Epithelial cell of prostate (primary cell): ENCODE measurements around the gene SH3BP2.
A peak's percentile ranks its signal among the peaks of the same experiment; 100 is the strongest.

Source experiments
- DNase-seq: peaks from one replicate; pipeline ENCODE4 v3.0.0-alpha.2; 2011; ENCODE audit warnings: low read depth, low spot score
- H3K27ac ChIP-seq: fragments of 450-650 bp; 2 replicates; pipeline ENCODE4 v1.5.1; 2017; ENCODE audit warnings: mild to moderate bottlenecking

Gene SH3BP2

GRCh38 chr4:2789793-2790582 is 2.9 kb upstream of the SH3BP2 start:
- H3K27ac ChIP-seq, result no peak overlapping the region

GRCh38 chr4:2790583-2791517 is 2.0 kb upstream of the SH3BP2 start:
- DNase-seq, result no peak
- H3K27ac ChIP-seq, result no peak overlapping the region

More at GRCh38 chr4:2789793-2790582, 2.9 kb upstream of the SH3BP2 start:
- DNase-seq, result no peak

- H3K27ac ChIP-seq, result no peak overlapping the region
- no peak for DNase-seq
Measured at GRCh38 chr4:2791518-2792395, 1.1 kb upstream of the SH3BP2 start.

GRCh38 chr4:2792396-2792710 is 532 bp upstream of the SH3BP2 start:
- DNase-seq, result no peak
- no peak overlapping the region for H3K27ac ChIP-seq

- no peak for DNase-seq
- peak overlapping the region; percentile 83 for H3K27ac ChIP-seq
Measured at GRCh38 chr4:2793586-2794485, 951 bp downstream of the SH3BP2 start.

- no peak for DNase-seq
- H3K27ac ChIP-seq, result peak overlapping the region; percentile 83
Measured at GRCh38 chr4:2794486-2795299, 1.8 kb downstream of the SH3BP2 start.

- no peak for DNase-seq
- peak overlapping the region; percentile 83 for H3K27ac ChIP-seq
Measured at GRCh38 chr4:2795300-2795892, 2.5 kb downstream of the SH3BP2 start.

GRCh38 chr4:2795893-2796848 is 3.3 kb downstream of the SH3BP2 start:
- peak; percentile 88 for DNase-seq
- H3K27ac ChIP-seq, result peak overlapping the region; percentile 83

GRCh38 chr4:2796849-2797544 is 4.1 kb downstream of the SH3BP2 start:
- peak overlapping the region; percentile 83 for H3K27ac ChIP-seq
- no peak for DNase-seq

- peak overlapping the region; percentile 83 for H3K27ac ChIP-seq
- DNase-seq, result no peak
Measured at GRCh38 chr4:2797545-2798305, 4.8 kb downstream of the SH3BP2 start.

- peak; percentile 48 for DNase-seq
- H3K27ac ChIP-seq, result peak overlapping the region; percentile 83
Measured at GRCh38 chr4:2798399-2799223, 5.7 kb downstream of the SH3BP2 start.

- no peak for DNase-seq
- H3K27ac ChIP-seq, result peak overlapping the region; percentile 83
Measured at GRCh38 chr4:2799224-2799911, 6.5 kb downstream of the SH3BP2 start.

- peak overlapping the region; percentile 83 for H3K27ac ChIP-seq
- no peak for DNase-seq
Measured at GRCh38 chr4:2799971-2800690, 7.2 kb downstream of the SH3BP2 start.
